Testis (tissue), 3 donors: ENCODE measurements around the gene CITED1. TPM values are rescaled to one million over a fixed set of nuclear protein-coding genes. Genes with fewer than 3 reads are reported as not detected.
A peak's percentile ranks its signal among the peaks of the same experiment; 100 is the strongest.

ENCODE experiments used
- DNase-seq: peaks from one replicate; pipeline ENCODE4 v3.0.0-alpha.2; 2019
- H3K27ac ChIP-seq, 2 donors: fragments of 200-600 bp; sonication (generic); one replicate each; pipeline ENCODE4 v1.5.1; 2019
- H3K27me3 ChIP-seq: fragments of 200-600 bp; sonication (generic); one replicate; pipeline ENCODE4 v1.5.1; 2019
- H3K36me3 ChIP-seq: fragments of 200-600 bp; sonication (generic); one replicate; pipeline ENCODE4 v1.5.1; 2017; ENCODE audit warnings: low read depth; ENCODE audit errors: missing control alignments
- H3K4me1 ChIP-seq: fragments of 200-600 bp; sonication (generic); one replicate; pipeline ENCODE4 v1.5.1; 2019
- H3K4me3 ChIP-seq, 2 donors: fragments of 200-600 bp; sonication (generic); one replicate each; pipeline ENCODE4 v1.5.1; 2017 to 2019
- H3K9me3 ChIP-seq: fragments of 200-600 bp; sonication (generic); one replicate; pipeline ENCODE4 v1.5.1; 2017
- POLR2A ChIP-seq: fragments of 450-650 bp; IDR thresholded peaks from one replicate; pipeline ENCODE4 v1.6.1; 2017; ENCODE audit warnings: antibody characterized with exemption, mild to moderate bottlenecking, moderate library complexity
- WGBS, 2 donors: methylation state at CpG; one replicate each; pipeline ENCODE4 v1.1.5; 2018; 5-methylcytosine and 5-hydroxymethylcytosine counted together
- intact Hi-C: fragments of 100-400 bp; cut with DNase I; formaldehyde crosslinking; loops from one replicate; pipeline ENCODE4 v1.15.1; 2023; ENCODE audit warnings: low total_unique reads
- polyA plus RNA-seq: library from polyadenylated mRNA; stranded (reverse); fragments of 350-450 nt; fragmentation: Illumina TruSeq; extraction: RNeasy Lipid Tissue Mini Kit (QIAGEN cat#74804); gene quantifications from one replicate; pipeline ENCODE4 v1.2.3, GENCODE V29; 2014; ENCODE audit warnings: low read depth, low replicate concordance; ENCODE audit not compliant: insufficient read depth
- total RNA-seq, 2 donors: library from RNA; depleted of rRNA; stranded (reverse); fragments of >200 nt; gene quantifications; one replicate each; pipeline ENCODE4 v1.2.3, GENCODE V29; 2016
- TF ChIP-seq, protein P1 (sequence below), 3 experiments: fragments of 450-650 bp in 2 of 3; fragments of 200-600 bp in 1 of 3; sonication (generic) in 1 of 3; IDR thresholded peaks; one replicate each; pipeline ENCODE4 v1.5.1; 2016 to 2019; ENCODE audit warnings: antibody characterized with exemption in 3 of 3, mild to moderate bottlenecking in 2 of 3, moderate library complexity in 1 of 3

Gene CITED1
- total and polyA plus RNA-seq, 3 donors from 2014 or later: 323 to 593 (median 439) TPM

- intact Hi-C loops: no loop called here
- Histone ChIP-seq H3K4me3 (no peak overlapping the region), H3K27me3 (no peaks in the 10 kb centered on the region), H3K36me3 (no peaks in the 10 kb centered on the region), H3K27ac (no peak overlapping the region), H3K9me3 (no peaks in the 10 kb centered on the region), H3K4me1 (no peaks in the 10 kb centered on the region)
- TF ChIP-seq POLR2A: no peak
- TF ChIP-seq, protein P1, sequence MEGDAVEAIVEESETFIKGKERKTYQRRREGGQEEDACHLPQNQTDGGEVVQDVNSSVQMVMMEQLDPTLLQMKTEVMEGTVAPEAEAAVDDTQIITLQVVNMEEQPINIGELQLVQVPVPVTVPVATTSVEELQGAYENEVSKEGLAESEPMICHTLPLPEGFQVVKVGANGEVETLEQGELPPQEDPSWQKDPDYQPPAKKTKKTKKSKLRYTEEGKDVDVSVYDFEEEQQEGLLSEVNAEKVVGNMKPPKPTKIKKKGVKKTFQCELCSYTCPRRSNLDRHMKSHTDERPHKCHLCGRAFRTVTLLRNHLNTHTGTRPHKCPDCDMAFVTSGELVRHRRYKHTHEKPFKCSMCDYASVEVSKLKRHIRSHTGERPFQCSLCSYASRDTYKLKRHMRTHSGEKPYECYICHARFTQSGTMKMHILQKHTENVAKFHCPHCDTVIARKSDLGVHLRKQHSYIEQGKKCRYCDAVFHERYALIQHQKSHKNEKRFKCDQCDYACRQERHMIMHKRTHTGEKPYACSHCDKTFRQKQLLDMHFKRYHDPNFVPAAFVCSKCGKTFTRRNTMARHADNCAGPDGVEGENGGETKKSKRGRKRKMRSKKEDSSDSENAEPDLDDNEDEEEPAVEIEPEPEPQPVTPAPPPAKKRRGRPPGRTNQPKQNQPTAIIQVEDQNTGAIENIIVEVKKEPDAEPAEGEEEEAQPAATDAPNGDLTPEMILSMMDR (IDR thresholded peaks at IDR 0.05): peak in 1 of 3 experiments; percentile 24
- DNase-seq: no peak
- 50 to 73% methylated on average over 1 of the region's 1 CpG for WGBS, 2 donors
These were observed 11.2 kb downstream of the CITED1 start for GRCh38 chrX:72294497-72294896.

- intact Hi-C loops: no loop called here
- H3K4me1 ChIP-seq: no peaks in the 10 kb centered on the region
- H3K27me3 ChIP-seq: no peaks in the 10 kb centered on the region
- no peaks in the 10 kb centered on the region for H3K9me3 ChIP-seq
- WGBS, 2 donors: 100% methylated on average over 1 of the region's 1 CpG
- no peaks in the 10 kb centered on the region for H3K36me3 ChIP-seq
- no peak overlapping the region for H3K4me3 ChIP-seq
- DNase-seq: no peak
- H3K27ac ChIP-seq: no peak overlapping the region
- TF ChIP-seq, protein P1 (IDR thresholded peaks at IDR 0.05): no peak
- TF ChIP-seq POLR2A: no peak
These were observed 23.4 kb downstream of the CITED1 start for GRCh38 chrX:72282302-72282701.

DNA sequence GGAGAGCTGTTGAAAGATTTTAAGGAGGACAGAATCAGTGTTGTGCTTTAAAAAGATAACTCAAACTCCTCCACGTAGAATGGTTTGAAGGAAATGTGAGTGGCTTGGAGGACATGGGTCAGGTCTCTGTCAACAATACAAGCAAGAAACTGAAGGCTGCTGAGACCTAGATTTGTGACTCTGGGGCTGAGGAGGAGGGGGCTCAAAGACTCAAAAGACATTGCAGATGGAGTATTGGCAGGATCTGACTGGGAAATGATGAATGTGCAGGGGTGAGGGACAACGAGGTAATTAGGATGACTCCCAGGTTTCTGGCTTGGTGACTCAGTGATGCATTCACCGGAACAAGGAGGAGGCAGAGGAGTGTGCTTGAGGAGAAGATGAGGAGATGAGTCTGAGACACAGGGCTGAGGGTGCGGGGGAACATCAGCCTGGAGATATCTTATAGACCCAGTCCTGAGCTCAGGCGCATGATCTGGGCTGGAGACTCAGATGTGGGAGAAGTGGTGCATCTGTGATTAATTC is 25.3 kb downstream of the CITED1 start:
- TF ChIP-seq, protein P1 (IDR thresholded peaks at IDR 0.05): no peak
- TF ChIP-seq POLR2A: no peak
- H3K4me1 ChIP-seq: no peaks in the 10 kb centered on the region
- no peaks in the 10 kb centered on the region for H3K36me3 ChIP-seq
- no peak overlapping the region for H3K27ac ChIP-seq
- intact Hi-C loops: no loop called here
- peak; percentile 28 for DNase-seq
- H3K4me3 ChIP-seq: no peak overlapping the region
- 67 to 69% methylated on average over 5 of the region's 5 CpGs for WGBS, 2 donors
- no peaks in the 10 kb centered on the region for H3K27me3 ChIP-seq
- H3K9me3 ChIP-seq: no peaks in the 10 kb centered on the region

GRCh38 chrX:72276478-72276953 is 29.2 kb downstream of the CITED1 start:
- WGBS, 2 donors: 0 to 1% methylated on average over 5 to 18 of the region's 18 CpGs
- Histone ChIP-seq H3K9me3 (no peaks in the 10 kb centered on the region), H3K27me3 (no peaks in the 10 kb centered on the region), H3K27ac (peak overlapping the region; percentile 55 to 80), H3K4me1 (no peaks in the 10 kb centered on the region), H3K4me3 (peak overlapping the region; percentile 60 to 79), H3K36me3 (no peaks in the 10 kb centered on the region)
- peak; percentile 21 for DNase-seq
- no peak for TF ChIP-seq POLR2A
- TF ChIP-seq, protein P1 (IDR thresholded peaks at IDR 0.05): no peak
- intact Hi-C loops: no loop called here

- Histone ChIP-seq H3K36me3 (no peaks in the 10 kb centered on the region), H3K4me1 (no peaks in the 10 kb centered on the region), H3K9me3 (no peaks in the 10 kb centered on the region), H3K27me3 (no peaks in the 10 kb centered on the region), H3K27ac (no peak overlapping the region), H3K4me3 (no peak overlapping the region)
- no peak for TF ChIP-seq POLR2A
- TF ChIP-seq, protein P1 (IDR thresholded peaks at IDR 0.05): no peak
- 53 to 62% methylated on average over 5 of the region's 5 CpGs for WGBS, 2 donors
- intact Hi-C loops: no loop called here
- DNase-seq: no peak
These were observed 31.2 kb downstream of the CITED1 start for GRCh38 chrX:72274526-72274925.
